ENCODE results near the gene PHF21B. TPM values are rescaled to one million over a fixed set of nuclear protein-coding genes. Genes with fewer than 3 reads are reported as not detected.

The PHF21B gene
- total and polyA plus RNA-seq, 2 experiments from 2014 or later = 20.6 to 149 TPM

GRCh38 chr22:44880610-44881290 lies 129.1 kb downstream of the PHF21B start:
- H3K79me2 ChIP-seq (replicated peaks; ENCODE audit: insufficient read depth) = no peaks in the 10 kb centered on the region
- peaks cover 2% of the 10 kb centered on the region for H3K27me3 Mint-ChIP-seq (ENCODE audit: insufficient read depth, low read depth, poor library complexity)
- DNase-seq (ENCODE audit: low spot score) (no peak), ATAC-seq (no peak)
- no peaks in the 10 kb centered on the region for H3K27me3 ChIP-seq (ENCODE audit: insufficient read depth)
- H2AFZ ChIP-seq = no peak overlapping the region
- H3K4me1 Mint-ChIP-seq = no peaks in the 10 kb centered on the region; the same call in 2 of the 3 replicates
- H3K27ac ChIP-seq (ENCODE audit: low read depth) = no peak overlapping the region
- no peaks in the 10 kb centered on the region for H3K4me1 ChIP-seq (ENCODE audit: insufficient read depth)
- H3K4me3 ChIP-seq = no peak overlapping the region
- peaks cover 15% of the 10 kb centered on the region for H3K9me3 Mint-ChIP-seq
- no peak overlapping the region for H3K4me3 Mint-ChIP-seq
- no peaks in the 10 kb centered on the region for H4K20me1 ChIP-seq (replicated peaks; ENCODE audit: insufficient read depth)
- H3K36me3 ChIP-seq (ENCODE audit: insufficient read depth) = no peaks in the 10 kb centered on the region
- H3K27ac Mint-ChIP-seq = no peak overlapping the region
- H3K9me2 ChIP-seq (ENCODE audit: insufficient read depth) = no peaks in the 10 kb centered on the region
- no peaks in the 10 kb centered on the region for H3F3A ChIP-seq (replicated peaks; ENCODE audit: low read depth)
- no peak overlapping the region for H3K4me2 ChIP-seq
- no peak for TF ChIP-seq REST (IDR thresholded peaks at IDR 0.05; ENCODE audit: unreplicated experiment)
- no peak for TF ChIP-seq JUNB (IDR thresholded peaks at IDR 0.05; ENCODE audit: unreplicated experiment)
- TF ChIP-seq CTCF (conservative IDR thresholded peaks at IDR 0.05; ENCODE audit: low read depth in 2 of 2) = no peak
- no peak for TF ChIP-seq EZH2phosphoT487 (IDR thresholded peaks at IDR 0.05; ENCODE audit: unreplicated experiment)
- no peak for TF ChIP-seq STAT1 (IDR thresholded peaks at IDR 0.05; ENCODE audit: unreplicated experiment)
- no peak for TF ChIP-seq ZNF114 (CRISPR knock-in tag; IDR thresholded peaks at IDR 0.05)
- TF ChIP-seq ZNF462 (CRISPR knock-in tag; IDR thresholded peaks at IDR 0.05) = no peak
- no peak for TF ChIP-seq EZH2 (IDR thresholded peaks at IDR 0.05; ENCODE audit: low read depth, unreplicated experiment)
- no peak for TF ChIP-seq ZNF331 (CRISPR knock-in tag; IDR thresholded peaks at IDR 0.05; ENCODE audit: low read depth)
- no peak for TF ChIP-seq NANOG (IDR thresholded peaks at IDR 0.05; ENCODE audit: borderline replicate concordance)
- TF ChIP-seq POLR2AphosphoS5 (IDR thresholded peaks at IDR 0.05; ENCODE audit: low read depth) = no peak
- TF ChIP-seq ETS1 (IDR thresholded peaks at IDR 0.05) = no peak
- H3K36me3 Mint-ChIP-seq (ENCODE audit: low read depth) = peaks cover 37% of the 10 kb centered on the region
